ENCODE results near the gene PIP5KL1.
A peak's percentile ranks its signal among the peaks of the same experiment; 100 is the strongest.

PIP5KL1 gene

GRCh38 chr9:127912882-127913281, 17.7 kb downstream of the PIP5KL1 start:
- DNase-seq = no peak

- no peak for DNase-seq
These were observed 18.3 kb downstream of the PIP5KL1 start for GRCh38 chr9:127912296-127912695.

GRCh38 chr9:127910613-127911205, 19.9 kb downstream of the PIP5KL1 start:
- peak; percentile 45 for DNase-seq

GRCh38 chr9:127909839-127910273, 20.7 kb downstream of the PIP5KL1 start:
- no peak for DNase-seq

GRCh38 chr9:127908660-127908926, 22.0 kb downstream of the PIP5KL1 start:
- DNase-seq = no peak

- DNase-seq = no peak
These were observed 22.5 kb downstream of the PIP5KL1 start for GRCh38 chr9:127907867-127908659.

- no peak for DNase-seq
These were observed 24.8 kb downstream of the PIP5KL1 start for GRCh38 chr9:127905788-127906191.

- no peak for DNase-seq
These were observed 25.4 kb downstream of the PIP5KL1 start for GRCh38 chr9:127905004-127905728.

- DNase-seq = peak; percentile 33
These were observed 26.0 kb downstream of the PIP5KL1 start for GRCh38 chr9:127904561-127905003.

- peak; percentile 44 for DNase-seq
These were observed 26.8 kb downstream of the PIP5KL1 start for GRCh38 chr9:127903557-127904475.

GRCh38 chr9:127899128-127899943, 31.2 kb downstream of the PIP5KL1 start, which contains the start of gene ST6GALNAC6:
Gene ST6GALNAC6 (minus strand): TSS chr9:127899603. CDS start chr9:127897981, 1,622 bp downstream.
- DNase-seq = peak; percentile 87

GRCh38 chr9:127898433-127899127, 32.0 kb downstream of the PIP5KL1 start:
- DNase-seq = peak; percentile 72

GRCh38 chr9:127897193-127897692, 33.3 kb downstream of the PIP5KL1 start:
- peak; percentile 90 for DNase-seq

- no peak for DNase-seq
These were observed 34.0 kb downstream of the PIP5KL1 start for GRCh38 chr9:127896395-127897192.

- no peak for DNase-seq
These were observed 34.8 kb downstream of the PIP5KL1 start for GRCh38 chr9:127895811-127896210.

GRCh38 chr9:127893392-127893791, 37.2 kb downstream of the PIP5KL1 start:
- no peak for DNase-seq

GRCh38 chr9:127892831-127893230, 37.7 kb downstream of the PIP5KL1 start:
- no peak for DNase-seq

- no peak for DNase-seq
These were observed 40.5 kb downstream of the PIP5KL1 start for GRCh38 chr9:127890053-127890452.

GRCh38 chr9:127887792-127888191, 42.8 kb downstream of the PIP5KL1 start:
- DNase-seq = peak; percentile 39

- DNase-seq = no peak
These were observed 44.1 kb downstream of the PIP5KL1 start for GRCh38 chr9:127886401-127886972.

Data from eye (tissue), 1 donor.